GM18909 (cell line): Measurements from ENCODE around the gene TRIM10.

Source experiments
- ATAC-seq: cut with Tn5 transposase; IDR thresholded peaks from one replicate; pipeline ENCODE4 v1.9.1; 2021; ENCODE audit warnings: mild to moderate bottlenecking; ENCODE audit not compliant: unreplicated experiment, poor library complexity

Gene TRIM10

DNA sequence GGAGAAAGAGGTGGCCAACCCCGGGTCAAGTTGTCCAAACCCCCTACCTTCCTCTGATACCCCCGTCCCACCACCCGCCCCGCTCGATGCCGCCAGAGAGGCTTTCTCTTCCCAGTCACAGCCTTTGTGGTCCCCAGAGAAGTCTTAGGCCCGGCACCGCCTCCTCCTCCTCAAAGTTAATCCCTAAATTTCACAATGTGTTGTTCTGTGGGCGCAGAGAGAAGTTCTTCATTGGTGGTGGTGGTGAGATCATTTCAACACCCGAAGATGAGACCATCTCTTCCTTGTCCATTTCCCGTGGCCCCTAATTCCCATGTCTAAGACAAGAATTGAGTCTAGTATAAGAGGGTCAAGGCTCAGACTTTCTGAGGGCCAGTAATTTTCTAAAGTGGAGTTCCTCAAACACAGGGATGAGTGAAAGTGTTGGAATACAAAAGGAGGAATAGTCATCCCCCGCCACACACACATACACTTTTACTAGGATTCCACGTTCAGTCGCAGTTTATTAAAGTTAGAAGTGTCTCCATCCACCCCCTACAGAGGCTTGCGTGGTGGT lies 58.5 kb downstream of the TRIM10 start:
- no peak for ATAC-seq
